Measurements from ENCODE around the gene FLYWCH2. TPM values are rescaled to one million over a fixed set of nuclear protein-coding genes. Genes with fewer than 3 reads are reported as not detected.

The FLYWCH2 gene
- total RNA-seq = 100 to 1,000 TPM in 1 of 8 experiments, 10 to 100 TPM in 7; 41.6 to 136 (median 49.4) TPM

- Histone ChIP-seq H3K4me1 (replicated peaks in 1 of 2) (peaks cover 2 to 4% of the 10 kb centered on the region in 2 donors), H3K4me3 (peak within 1 kb of the TSS; percentile 57 to 96 (median 87)), H3K27ac (peak within 1 kb of the TSS; percentile 91 to 96)
- ATAC-seq (replicated peaks in 6 of 8) = peak; percentile 88 to 94 (median 93)
- in situ Hi-C loops (cut with MboI; ENCODE audit: low pct_unique_long_range_greater_than_20kb in 2 of 9, low sequenced_read_pairs in 9 of 9, unreplicated experiment in 9 of 9) = no loop called here
- 0 to 3% methylated on average over 4 to 6 of the region's 73 CpGs; no CpG with 5 or more reads in 8 of the 10 experiments for WGBS, 10 experiments
Observed at GRCh38 chr16:2882650-2883457, at the start of gene FLYWCH2. Gene FLYWCH2 (plus strand): TSS chr16:2883215. CDS start chr16:2896450, 13,235 bp downstream.

GRCh38 chr16:2833776-2834175, 49.2 kb upstream of the FLYWCH2 start:
- Histone ChIP-seq H3K4me3 (no peak overlapping the region), H3K4me1 (replicated peaks in 1 of 2) (no peaks in the 10 kb centered on the region), H3K27ac (no peak overlapping the region)
- in situ Hi-C loops (cut with MboI; ENCODE audit: low pct_unique_long_range_greater_than_20kb in 2 of 9, low sequenced_read_pairs in 9 of 9, unreplicated experiment in 9 of 9) = no loop called here
- peak in 1 of 8 experiments; percentile 15 for ATAC-seq (replicated peaks in 6 of 8)
- 0 to 100% (median 57%) methylated on average over 1 to 3 of the region's 7 CpGs; no CpG with 5 or more reads in 2 of the 10 experiments for WGBS, 10 experiments

- ATAC-seq (replicated peaks in 6 of 8) = no peak
- no CpG with 5 or more reads among the region's 3 CpGs for WGBS, 10 experiments
- no peak overlapping the region for H3K27ac ChIP-seq
- H3K4me3 ChIP-seq = no peak overlapping the region
- H3K4me1 ChIP-seq (replicated peaks in 1 of 2) = peaks cover 0 to 2% of the 10 kb centered on the region in 2 donors
- in situ Hi-C loops (cut with MboI; ENCODE audit: low pct_unique_long_range_greater_than_20kb in 2 of 9, low sequenced_read_pairs in 9 of 9, unreplicated experiment in 9 of 9) = no loop called here
Observed at GRCh38 chr16:2834968-2835367, 48.0 kb upstream of the FLYWCH2 start.

GRCh38 chr16:2835638-2836493, 47.1 kb upstream of the FLYWCH2 start:
- Histone ChIP-seq H3K4me3 (no peak overlapping the region), H3K4me1 (replicated peaks in 1 of 2) (peaks cover 0 to 2% of the 10 kb centered on the region in 2 donors), H3K27ac (no peak overlapping the region)
- in situ Hi-C loops (cut with MboI; ENCODE audit: low pct_unique_long_range_greater_than_20kb in 2 of 9, low sequenced_read_pairs in 9 of 9, unreplicated experiment in 9 of 9) = no loop called here
- WGBS, 10 experiments = 0 to 80% (median 50%) methylated on average over 1 to 14 of the region's 22 CpGs
- ATAC-seq (replicated peaks in 6 of 8) = peak in 2 of 8 experiments; percentile 50 to 54

GRCh38 chr16:2836646-2837508, 46.1 kb upstream of the FLYWCH2 start:
- Histone ChIP-seq H3K27ac (no peak overlapping the region), H3K4me3 (no peak overlapping the region), H3K4me1 (replicated peaks in 1 of 2) (peaks cover 0 to 2% of the 10 kb centered on the region in 2 donors)
- 0 to 100% (median 60%) methylated on average over 1 to 3 of the region's 13 CpGs; no CpG with 5 or more reads in 3 of the 10 experiments for WGBS, 10 experiments
- in situ Hi-C loops (cut with MboI; ENCODE audit: low pct_unique_long_range_greater_than_20kb in 2 of 9, low sequenced_read_pairs in 9 of 9, unreplicated experiment in 9 of 9) = no loop called here
- ATAC-seq (replicated peaks in 6 of 8) = no peak

GRCh38 chr16:2838928-2839327, 44.1 kb upstream of the FLYWCH2 start:
- no peak overlapping the region for H3K27ac ChIP-seq
- WGBS, 10 experiments = 0 to 8% (median 0%) methylated on average over 1 to 5 of the region's 12 CpGs; no CpG with 5 or more reads in 7 of the 10 experiments
- in situ Hi-C loops (cut with MboI; ENCODE audit: low pct_unique_long_range_greater_than_20kb in 2 of 9, low sequenced_read_pairs in 9 of 9, unreplicated experiment in 9 of 9) = no loop called here
- H3K4me3 ChIP-seq = no peak overlapping the region
- peak; percentile 89 to 99 (median 94) for ATAC-seq (replicated peaks in 6 of 8)
- H3K4me1 ChIP-seq (replicated peaks in 1 of 2) = peaks cover 0 to 2% of the 10 kb centered on the region in 2 donors

- no peak overlapping the region for H3K4me3 ChIP-seq
- no peak overlapping the region for H3K27ac ChIP-seq
- 0 to 100% (median 60%) methylated on average over 1 to 2 of the region's 15 CpGs; no CpG with 5 or more reads in 3 of the 10 experiments for WGBS, 10 experiments
- no peak for ATAC-seq (replicated peaks in 6 of 8)
- in situ Hi-C loops (cut with MboI; ENCODE audit: low pct_unique_long_range_greater_than_20kb in 2 of 9, low sequenced_read_pairs in 9 of 9, unreplicated experiment in 9 of 9) = no loop called here
- peaks cover 0 to 2% of the 10 kb centered on the region in 2 donors for H3K4me1 ChIP-seq (replicated peaks in 1 of 2)
Observed at GRCh38 chr16:2839650-2840450, 43.2 kb upstream of the FLYWCH2 start.

- Histone ChIP-seq H3K27ac (no peak overlapping the region), H3K4me1 (replicated peaks in 1 of 2) (peaks cover 0 to 2% of the 10 kb centered on the region in 2 donors), H3K4me3 (no peak overlapping the region)
- in situ Hi-C loops (cut with MboI; ENCODE audit: low pct_unique_long_range_greater_than_20kb in 2 of 9, low sequenced_read_pairs in 9 of 9, unreplicated experiment in 9 of 9) = no loop called here
- WGBS, 10 experiments = 80% methylated on average over 1 of the region's 12 CpGs; no CpG with 5 or more reads in 9 of the 10 experiments
- ATAC-seq (replicated peaks in 6 of 8) = no peak
Observed at GRCh38 chr16:2840914-2841313, 42.1 kb upstream of the FLYWCH2 start.

GRCh38 chr16:2841606-2842339, 41.2 kb upstream of the FLYWCH2 start:
- no peak overlapping the region for H3K27ac ChIP-seq
- in situ Hi-C loops (cut with MboI; ENCODE audit: low pct_unique_long_range_greater_than_20kb in 2 of 9, low sequenced_read_pairs in 9 of 9, unreplicated experiment in 9 of 9) = no loop called here
- no peak overlapping the region for H3K4me3 ChIP-seq
- 80 to 100% (median 85%) methylated on average over 1 to 5 of the region's 18 CpGs; no CpG with 5 or more reads in 7 of the 10 experiments for WGBS, 10 experiments
- H3K4me1 ChIP-seq (replicated peaks in 1 of 2) = peaks cover 0 to 2% of the 10 kb centered on the region in 2 donors
- no peak for ATAC-seq (replicated peaks in 6 of 8)

GRCh38 chr16:2842340-2843000, 40.5 kb upstream of the FLYWCH2 start:
- 20 to 96% (median 70%) methylated on average over 1 to 15 of the region's 40 CpGs; no CpG with 5 or more reads in 3 of the 10 experiments for WGBS, 10 experiments
- in situ Hi-C loops (cut with MboI; ENCODE audit: low pct_unique_long_range_greater_than_20kb in 2 of 9, low sequenced_read_pairs in 9 of 9, unreplicated experiment in 9 of 9) = no loop called here
- H3K4me3 ChIP-seq = no peak overlapping the region
- H3K27ac ChIP-seq = no peak overlapping the region
- peak in 1 of 8 experiments; percentile 7 for ATAC-seq (replicated peaks in 6 of 8)
- peaks cover 0 to 2% of the 10 kb centered on the region in 2 donors for H3K4me1 ChIP-seq (replicated peaks in 1 of 2)

- ATAC-seq (replicated peaks in 6 of 8) = no peak
- in situ Hi-C loops (cut with MboI; ENCODE audit: low pct_unique_long_range_greater_than_20kb in 2 of 9, low sequenced_read_pairs in 9 of 9, unreplicated experiment in 9 of 9) = no loop called here
- Histone ChIP-seq H3K4me1 (replicated peaks in 1 of 2) (peaks cover 0 to 2% of the 10 kb centered on the region in 2 donors), H3K4me3 (no peak overlapping the region), H3K27ac (no peak overlapping the region)
- WGBS, 10 experiments = 40 to 100% (median 71%) methylated on average over 1 to 7 of the region's 8 CpGs
Observed at GRCh38 chr16:2843526-2843925, 39.5 kb upstream of the FLYWCH2 start.
